Pericardium fibroblast (primary cell): ENCODE results near the gene DPP3. TPM values are rescaled to one million over a fixed set of nuclear protein-coding genes. Genes with fewer than 3 reads are reported as not detected.

ENCODE experiments used
- total RNA-seq: library from RNA; depleted of rRNA; stranded (reverse); fragments of >200 nt; gene quantifications from 2 replicates; pipeline ENCODE4 v1.2.3, GENCODE V29; 2015

Gene DPP3, protein sequence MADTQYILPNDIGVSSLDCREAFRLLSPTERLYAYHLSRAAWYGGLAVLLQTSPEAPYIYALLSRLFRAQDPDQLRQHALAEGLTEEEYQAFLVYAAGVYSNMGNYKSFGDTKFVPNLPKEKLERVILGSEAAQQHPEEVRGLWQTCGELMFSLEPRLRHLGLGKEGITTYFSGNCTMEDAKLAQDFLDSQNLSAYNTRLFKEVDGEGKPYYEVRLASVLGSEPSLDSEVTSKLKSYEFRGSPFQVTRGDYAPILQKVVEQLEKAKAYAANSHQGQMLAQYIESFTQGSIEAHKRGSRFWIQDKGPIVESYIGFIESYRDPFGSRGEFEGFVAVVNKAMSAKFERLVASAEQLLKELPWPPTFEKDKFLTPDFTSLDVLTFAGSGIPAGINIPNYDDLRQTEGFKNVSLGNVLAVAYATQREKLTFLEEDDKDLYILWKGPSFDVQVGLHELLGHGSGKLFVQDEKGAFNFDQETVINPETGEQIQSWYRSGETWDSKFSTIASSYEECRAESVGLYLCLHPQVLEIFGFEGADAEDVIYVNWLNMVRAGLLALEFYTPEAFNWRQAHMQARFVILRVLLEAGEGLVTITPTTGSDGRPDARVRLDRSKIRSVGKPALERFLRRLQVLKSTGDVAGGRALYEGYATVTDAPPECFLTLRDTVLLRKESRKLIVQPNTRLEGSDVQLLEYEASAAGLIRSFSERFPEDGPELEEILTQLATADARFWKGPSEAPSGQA
- total RNA-seq = 24.4 and 52.5 TPM in 2 replicates

DNA sequence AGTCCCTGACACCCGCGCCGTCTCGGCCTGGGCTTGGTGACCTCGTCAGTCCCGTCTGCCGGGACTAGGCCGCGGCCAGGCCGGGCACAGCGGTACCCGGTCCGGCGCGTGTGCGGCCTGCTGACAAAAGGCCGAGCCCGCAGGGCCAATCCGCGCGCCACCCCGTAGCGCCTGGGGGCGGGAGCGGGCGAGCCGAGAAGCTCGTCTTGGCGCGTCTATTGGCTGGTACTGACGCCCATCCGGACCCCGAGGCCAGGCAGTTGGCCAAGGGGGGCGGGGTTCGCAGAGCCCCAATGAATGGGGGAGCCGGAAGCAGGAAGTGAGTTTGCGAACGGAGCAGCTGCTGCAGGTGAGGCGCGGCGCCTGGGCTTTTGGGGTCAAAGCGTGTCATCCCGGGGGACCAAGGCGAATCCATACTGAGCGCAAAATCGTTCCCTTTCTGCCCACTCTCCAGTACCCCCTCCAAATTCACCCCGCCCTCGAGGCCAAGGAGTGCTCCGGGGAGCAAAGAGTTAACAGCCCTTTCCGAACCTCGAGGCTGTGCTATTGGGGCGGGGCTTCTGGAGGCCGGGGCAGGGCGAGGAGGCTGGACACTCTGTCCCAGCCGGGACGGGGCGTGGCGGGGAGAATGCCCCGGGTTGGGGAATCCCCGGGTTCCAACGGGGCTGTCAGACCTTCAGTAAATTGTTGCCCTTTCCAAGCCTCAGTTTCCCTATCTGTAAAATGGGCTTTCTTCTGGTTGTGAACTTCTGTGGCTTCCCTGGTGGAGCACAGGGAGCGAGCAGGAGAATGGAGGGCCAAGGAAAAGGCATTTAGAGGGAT lies at the start of gene DPP3:
Gene DPP3, plus strand, starts transcription at position 318 of the 822 bp plus-strand sequence. CDS start 1,767 bp downstream, outside the sequence.

DNA sequence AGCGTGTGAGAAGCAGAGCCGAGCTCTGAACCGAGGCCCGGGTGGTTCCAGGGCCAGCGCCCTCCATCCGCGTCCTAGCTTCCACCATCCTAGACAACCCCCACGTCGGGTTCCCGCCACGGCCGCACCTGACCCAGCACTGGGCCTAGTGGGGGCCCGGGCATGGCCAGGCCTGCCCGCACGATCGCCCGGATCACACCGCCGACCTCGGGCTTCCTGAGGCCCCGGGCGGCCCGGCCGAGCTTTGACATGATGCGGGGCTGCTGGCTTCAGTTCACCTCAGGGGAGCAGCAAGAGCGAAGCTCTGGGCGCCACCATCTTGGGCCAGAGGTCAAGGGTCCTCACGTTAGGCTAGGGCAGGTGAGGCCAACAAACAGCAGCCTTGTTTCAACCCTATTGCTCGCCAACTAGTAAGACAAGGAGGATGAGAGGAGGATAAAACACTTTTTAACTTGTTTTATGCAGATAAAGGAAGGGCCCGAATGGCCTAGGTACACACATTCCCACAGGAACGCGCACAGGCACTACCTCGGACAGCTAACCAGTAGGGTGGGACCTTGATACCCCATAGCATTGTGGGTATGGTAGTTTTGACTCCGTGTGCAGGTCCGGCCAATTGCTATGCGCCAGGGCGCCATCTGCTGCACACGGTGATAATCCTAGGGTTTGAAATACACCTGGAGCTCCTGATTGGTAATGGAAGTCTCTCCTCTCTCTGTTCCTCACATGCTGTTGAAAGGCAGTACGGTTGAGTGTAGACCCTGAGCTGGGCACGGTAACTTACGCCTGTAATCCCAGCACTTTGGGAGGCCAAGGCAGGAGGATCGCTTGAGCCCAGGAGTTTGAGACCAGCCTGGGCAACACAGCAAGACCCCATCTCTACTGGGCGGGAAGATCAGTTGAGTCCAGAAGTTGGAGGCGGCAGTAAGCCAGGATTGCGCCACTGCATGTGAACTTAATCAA lies 41.4 kb upstream of the DPP3 start, which contains the start of gene MRPL11:
Gene MRPL11, minus strand, starts transcription at position 345 of the 963 bp plus-strand sequence. Its CDS starts 94 bp downstream, at position 251.

DNA sequence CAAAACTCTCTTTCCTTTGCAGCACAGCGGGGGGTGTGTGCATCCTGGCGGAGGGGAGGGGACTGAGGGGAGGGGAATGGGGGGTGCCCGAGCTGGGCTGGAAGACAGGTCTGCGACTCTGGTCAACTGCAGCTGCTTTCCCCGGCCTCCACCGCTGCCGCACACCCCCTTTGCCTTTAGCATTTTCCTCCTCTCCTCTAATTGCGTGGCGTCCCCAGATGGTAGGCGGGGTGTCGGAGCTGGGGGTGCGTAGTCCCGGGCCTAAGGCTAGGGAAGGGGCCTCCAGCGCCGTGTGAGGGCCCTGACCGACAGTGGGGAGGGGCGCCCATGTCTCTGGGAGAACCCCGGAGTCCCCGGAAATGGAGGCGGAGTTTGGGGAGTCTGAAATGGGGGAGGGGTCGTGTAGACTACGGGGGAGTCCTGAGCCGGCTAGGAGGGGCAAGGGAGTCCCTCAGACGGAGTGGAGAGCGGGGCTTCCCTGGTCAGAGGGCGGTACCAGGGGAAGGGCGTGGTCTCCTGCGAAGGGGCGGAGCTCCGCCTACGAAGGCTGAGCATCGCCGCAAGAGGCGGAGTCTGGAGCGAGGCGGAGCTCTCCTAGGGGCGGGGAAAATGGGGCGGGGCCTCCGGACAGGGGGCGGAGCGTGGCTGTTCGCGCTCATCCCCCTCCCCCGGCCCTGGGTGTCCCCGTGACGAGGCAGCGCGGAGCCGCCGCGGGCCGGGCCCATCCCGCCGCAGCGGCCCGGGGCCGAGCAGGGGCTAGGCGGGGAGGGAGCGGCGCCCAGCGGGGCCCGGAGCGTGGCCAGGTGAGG lies 13.8 kb upstream of the DPP3 start, which contains the start of gene PELI3:
Gene PELI3, plus strand, starts transcription at position 681 of the 809 bp plus-strand sequence. CDS start 1,224 bp downstream, outside the sequence.

DNA sequence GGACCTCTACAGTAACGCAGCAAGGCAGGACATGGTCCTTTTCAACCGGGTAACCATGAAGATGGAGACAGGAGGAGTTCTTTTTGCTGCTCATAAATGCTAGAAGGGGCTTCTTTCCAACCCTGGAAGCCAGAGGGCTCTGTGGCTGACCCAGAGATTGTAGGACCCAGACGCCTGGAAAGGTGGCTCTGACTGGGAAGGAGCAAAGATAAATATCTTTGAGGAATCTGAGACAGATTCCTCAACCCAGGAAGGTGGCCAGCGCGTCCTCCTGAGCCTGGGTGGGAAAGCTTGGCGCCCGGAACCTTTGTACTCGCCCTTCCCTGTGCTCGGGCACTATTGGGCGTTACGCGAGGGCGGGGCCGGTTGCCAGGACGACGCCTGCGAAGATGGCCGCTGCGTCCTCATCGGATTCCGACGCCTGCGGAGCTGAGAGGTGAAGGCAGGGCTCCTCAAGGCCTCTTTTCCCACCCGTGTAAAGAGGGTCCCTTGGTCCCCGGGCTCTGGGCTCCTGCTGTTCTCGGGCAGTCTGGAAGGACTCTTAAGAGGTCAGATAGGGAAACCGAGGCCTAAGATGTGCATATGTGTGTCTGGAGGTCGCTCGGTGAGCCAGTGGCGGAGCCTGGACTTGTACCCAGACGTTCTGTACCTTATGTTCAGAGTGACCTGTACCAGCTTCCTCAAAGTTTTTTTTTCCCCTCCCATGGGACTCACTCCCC lies 30.2 kb downstream of the DPP3 start, which contains the start of gene BBS1:
Gene BBS1, plus strand, starts transcription at position 365 of the 719 bp plus-strand sequence. Its CDS starts 25 bp downstream, at position 390.

DNA sequence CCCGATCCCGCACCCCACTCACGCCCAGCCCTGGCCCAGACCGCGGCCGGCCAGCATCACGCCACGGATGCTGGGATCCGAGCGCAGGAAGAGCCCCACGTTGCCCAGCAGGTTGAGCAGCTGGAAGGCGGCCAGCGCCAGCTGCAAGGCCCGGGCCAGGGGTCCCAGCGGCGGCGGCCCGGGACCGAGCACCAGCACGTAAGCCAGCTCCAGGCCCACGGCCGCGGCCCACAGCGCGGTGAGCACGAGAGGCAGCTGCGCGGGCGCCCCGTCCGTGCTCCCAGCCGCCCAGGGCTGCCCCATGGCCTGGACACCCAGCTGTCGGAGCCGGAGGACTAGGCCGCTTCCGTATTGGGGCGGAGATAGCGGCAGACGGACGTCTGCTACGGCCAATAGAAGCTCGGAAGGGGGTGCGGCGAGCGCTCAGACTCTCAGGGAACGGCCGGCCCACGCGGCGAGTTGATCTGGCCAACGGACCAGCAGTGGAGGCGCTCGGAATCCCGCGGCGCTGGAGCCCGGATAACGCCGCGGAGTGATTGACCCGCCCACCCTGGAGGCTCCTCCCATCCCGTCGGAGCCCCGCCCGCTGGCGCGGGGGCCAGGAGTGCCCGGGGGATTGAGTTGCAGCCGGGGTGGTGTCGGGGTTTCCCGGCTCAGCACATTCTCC lies 65.6 kb downstream of the DPP3 start, which contains the start of gene ZDHHC24:
Gene ZDHHC24, minus strand, starts transcription at position 348 of the 667 bp plus-strand sequence. Its CDS starts 45 bp downstream, at position 303.

DNA sequence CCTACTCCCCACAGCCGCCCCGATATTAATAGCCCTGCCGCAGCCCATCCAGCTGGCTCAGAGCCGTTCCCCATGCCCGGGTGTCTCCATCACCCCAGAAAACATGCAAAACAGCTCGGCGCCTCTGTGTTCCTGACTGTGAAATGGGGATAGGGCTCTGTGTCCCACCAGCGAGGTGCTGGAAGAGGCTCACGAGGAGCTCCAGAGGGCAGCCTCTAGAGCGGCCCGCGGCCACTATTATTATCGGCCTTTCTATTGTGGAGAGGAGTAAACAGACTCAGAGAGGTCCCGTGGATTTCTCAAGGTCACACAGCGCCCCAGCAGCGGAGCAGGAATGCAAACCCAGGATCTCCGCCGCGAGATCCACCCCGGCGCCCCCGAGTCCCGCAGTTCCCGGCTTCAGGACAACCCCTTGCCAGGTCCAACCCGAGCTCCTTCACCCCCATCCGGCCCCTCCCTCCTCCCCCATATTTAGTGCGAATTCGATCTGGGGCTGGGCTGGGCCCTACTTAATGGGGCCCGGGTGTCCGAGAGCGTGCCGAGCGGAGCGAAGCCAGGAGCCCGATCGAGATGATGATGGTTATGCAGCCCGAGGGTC lies 66.2 kb downstream of the DPP3 start, which contains the start of gene ACTN3:
Gene ACTN3, plus strand, starts transcription at position 536 of the 598 bp plus-strand sequence. Its CDS starts 35 bp downstream, at position 571.

Other genes with a start within 250 kb of the DPP3 start
- gene KLC2, start 222.7 kb upstream of the DPP3 start, total RNA-seq = 16.2 and 17.4 TPM in 2 replicates
- gene RAB1B, start 211.8 kb upstream of the DPP3 start, total RNA-seq = 93.9 and 103 TPM in 2 replicates
- 0.70 TPM in 1 of 2 replicates, not detected in the other for gene CNIH2, start 202.3 kb upstream of the DPP3 start, total RNA-seq
- gene YIF1A, start 191.3 kb upstream of the DPP3 start, total RNA-seq = 149 and 223 TPM in 2 replicates
- 0.34 and 5.6 TPM in 2 replicates for gene TMEM151A, start 188.5 kb upstream of the DPP3 start, total RNA-seq
- gene CD248, start 163.4 kb upstream of the DPP3 start, total RNA-seq = 500 and 529 TPM in 2 replicates
- 18.4 and 25.3 TPM in 2 replicates for gene RIN1, start 144.0 kb upstream of the DPP3 start, total RNA-seq
- gene BRMS1, start 135.3 kb upstream of the DPP3 start, total RNA-seq = 30.1 and 44.9 TPM in 2 replicates
- gene B4GAT1, start 132.8 kb upstream of the DPP3 start, total RNA-seq = 39.1 and 41.3 TPM in 2 replicates
- 0.26 TPM in 1 of 2 replicates, not detected in the other for gene SLC29A2, start 108.7 kb upstream of the DPP3 start, total RNA-seq
- under 0.01 TPM in 1 of 2 replicates, not detected in the other for gene NPAS4, start 59.4 kb upstream of the DPP3 start, total RNA-seq
- 44.0 and 45.0 TPM in 2 replicates for gene MRPL11, start 41.6 kb upstream of the DPP3 start, total RNA-seq
- 6.7 and 8.4 TPM in 2 replicates for gene PELI3, start 13.5 kb upstream of the DPP3 start, total RNA-seq
- 18.6 and 33.6 TPM in 2 replicates for gene BBS1, start 30.2 kb downstream of the DPP3 start, total RNA-seq
- gene ZDHHC24, start 65.6 kb downstream of the DPP3 start, total RNA-seq = 20.8 and 25.0 TPM in 2 replicates
- under 0.01 and 0.26 TPM in 2 replicates for gene ACTN3, start 66.5 kb downstream of the DPP3 start, total RNA-seq
- gene CTSF, start 88.2 kb downstream of the DPP3 start, total RNA-seq = 70.1 and 83.0 TPM in 2 replicates
- gene CCDC87, start 112.6 kb downstream of the DPP3 start, total RNA-seq = 0.26 and 0.58 TPM in 2 replicates
- 29.7 and 33.5 TPM in 2 replicates for gene CCS, start 112.8 kb downstream of the DPP3 start, total RNA-seq
- gene RBM14, start 136.2 kb downstream of the DPP3 start, total RNA-seq = 20.8 and 29.2 TPM in 2 replicates
- 84.7 and 97.9 TPM in 2 replicates for gene RBM4, start 158.3 kb downstream of the DPP3 start, total RNA-seq
- 17.2 and 17.7 TPM in 2 replicates for gene RBM4B, start 197.5 kb downstream of the DPP3 start, total RNA-seq
- gene SPTBN2, start 248.8 kb downstream of the DPP3 start, total RNA-seq = 0.12 and 0.85 TPM in 2 replicates